Trophoblast cell (in vitro differentiated cells and primary cell): ENCODE data around the gene SMAD3.

Experiments used
- DNase-seq, 2 donors: peaks; one replicate each; pipeline ENCODE4 v3.0.0-alpha.2; 2016
- H2AFZ ChIP-seq: 2 replicates; pipeline ENCODE4 v1.6.1; 2013; ENCODE audit warnings: low read length, moderate library complexity, mild to moderate bottlenecking; ENCODE audit not compliant: insufficient read depth, poor library complexity
- H2AK5ac ChIP-seq: 2 replicates; pipeline ENCODE4 v1.6.1; 2013; ENCODE audit warnings: mild to moderate bottlenecking, low read length
- H2BK120ac ChIP-seq: 2 replicates; pipeline ENCODE4 v1.6.1; 2013; ENCODE audit warnings: low read length, mild to moderate bottlenecking, moderate library complexity; ENCODE audit not compliant: insufficient read depth, poor library complexity
- H2BK12ac ChIP-seq: 2 replicates; pipeline ENCODE4 v1.6.1; 2013; ENCODE audit warnings: mild to moderate bottlenecking, low read length, moderate library complexity
- H2BK5ac ChIP-seq: 2 replicates; pipeline ENCODE4 v1.6.1; 2013; ENCODE audit warnings: low read length, low read depth, moderate library complexity, mild to moderate bottlenecking; ENCODE audit not compliant: poor library complexity
- H3K14ac ChIP-seq: 2 replicates; pipeline ENCODE4 v1.6.1; 2013; ENCODE audit warnings: mild to moderate bottlenecking, low read length
- H3K18ac ChIP-seq: 2 replicates; pipeline ENCODE4 v1.6.1; 2013; ENCODE audit warnings: mild to moderate bottlenecking, low read length
- H3K23ac ChIP-seq: 2 replicates; pipeline ENCODE4 v1.6.1; 2013; ENCODE audit warnings: low read length
- H3K27ac ChIP-seq: 2 replicates; pipeline ENCODE4 v1.5.1; 2013; ENCODE audit warnings: low read depth, mild to moderate bottlenecking, inconsistent platforms, low read length, moderate library complexity
- H3K27me3 ChIP-seq: 2 replicates; pipeline ENCODE4 v1.6.1; 2013; ENCODE audit warnings: inconsistent platforms, mild to moderate bottlenecking, low read length, moderate library complexity; ENCODE audit not compliant: insufficient read depth
- H3K36me3 ChIP-seq, 2 experiments: 1 replicate in 1 of 2; 2 replicates in 1 of 2; pipeline ENCODE4 v1.6.1; 2013; ENCODE audit warnings: low read length in 2 of 2, mild to moderate bottlenecking in 2 of 2, moderate library complexity in 1 of 2; ENCODE audit not compliant: insufficient read depth in 2 of 2, control insufficient read depth in 1 of 2
- H3K4ac ChIP-seq: 2 replicates; pipeline ENCODE4 v1.6.1; 2013; ENCODE audit warnings: low read depth, mild to moderate bottlenecking, low read length, moderate library complexity
- H3K4me1 ChIP-seq, 2 experiments: 1 replicate in 1 of 2; 2 replicates in 1 of 2; pipeline ENCODE4 v1.6.1; 2013; ENCODE audit warnings: low read length in 2 of 2, mild to moderate bottlenecking in 2 of 2, moderate library complexity in 1 of 2; ENCODE audit not compliant: insufficient read depth in 2 of 2, control insufficient read depth in 1 of 2
- H3K4me2 ChIP-seq: 2 replicates; pipeline ENCODE4 v1.6.1; 2013; ENCODE audit warnings: inconsistent platforms, mild to moderate bottlenecking, low read length, moderate library complexity
- H3K4me3 ChIP-seq: 2 replicates; pipeline ENCODE4 v1.5.1; 2013; ENCODE audit warnings: mild to moderate bottlenecking, low read depth, low read length, inconsistent platforms
- H3K79me1 ChIP-seq: one replicate; pipeline ENCODE4 v1.6.1; 2013; ENCODE audit warnings: low read length
- H3K79me2 ChIP-seq: 2 replicates; pipeline ENCODE4 v1.6.1; 2013; ENCODE audit warnings: low read length, mild to moderate bottlenecking; ENCODE audit not compliant: control insufficient read depth, insufficient read depth, poor library complexity
- H3K9ac ChIP-seq: 2 replicates; pipeline ENCODE4 v1.6.1; 2013; ENCODE audit warnings: mild to moderate bottlenecking, low read length
- H3K9me3 ChIP-seq: 2 replicates; pipeline ENCODE4 v1.6.1; 2013; ENCODE audit warnings: low read depth, mild to moderate bottlenecking, control low read depth, inconsistent platforms, low read length; ENCODE audit not compliant: insufficient read depth
- H4K12ac ChIP-seq: 2 replicates; pipeline ENCODE4 v1.6.1; 2013; ENCODE audit warnings: low read depth, mild to moderate bottlenecking, low read length, moderate library complexity
- H4K8ac ChIP-seq: 2 replicates; pipeline ENCODE4 v1.6.1; 2013; ENCODE audit warnings: low read depth, mild to moderate bottlenecking, low read length, moderate library complexity
- H4K91ac ChIP-seq: one replicate; pipeline ENCODE4 v1.6.1; 2013; ENCODE audit warnings: low read depth, mild to moderate bottlenecking, low read length, moderate library complexity
- WGBS: extraction: QIAGEN DNeasy Blood & Tissue Kit; methylation state at CpG from one replicate; pipeline ENCODE4 v1.1.7; 2013; ENCODE audit warnings: missing lambda C conversion rate; ENCODE audit not compliant: insufficient read length, insufficient coverage; ENCODE audit errors: extremely low coverage; 5-methylcytosine and 5-hydroxymethylcytosine counted together

Gene SMAD3

DNA sequence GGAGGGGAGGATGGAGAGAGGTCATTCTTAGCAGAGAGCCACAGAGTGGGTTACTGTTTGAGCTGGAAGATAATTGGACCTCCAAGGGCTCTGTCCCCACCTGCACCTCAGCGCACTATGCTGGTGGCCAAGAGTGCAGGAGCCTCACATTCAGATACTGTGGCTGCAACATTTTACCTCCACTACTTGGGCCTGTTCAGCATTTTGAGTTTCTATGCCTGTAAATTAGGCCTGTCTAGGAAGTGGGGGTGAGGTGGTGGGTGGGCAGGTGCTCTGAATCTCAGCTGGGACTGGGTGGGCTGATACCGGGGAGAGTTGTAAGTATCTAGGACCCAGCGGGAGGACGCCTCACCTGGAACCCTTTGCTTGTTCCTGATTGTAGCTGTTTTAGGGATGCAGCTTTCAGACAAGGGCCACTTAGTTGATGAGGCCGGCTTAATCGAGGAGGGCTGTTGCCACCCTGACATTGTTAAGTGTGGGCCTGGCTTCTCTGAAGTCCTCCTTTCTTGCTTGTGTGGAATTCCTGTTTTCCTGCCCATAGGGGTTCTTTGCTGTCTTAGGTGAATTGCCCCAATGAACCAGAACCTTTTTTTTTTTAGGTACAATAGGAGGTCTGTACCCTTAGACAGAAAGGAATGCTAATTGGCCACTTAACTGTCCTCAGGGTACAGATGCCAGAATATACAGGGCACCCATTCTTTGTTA lies 83.8 kb downstream of the SMAD3 start:
- Histone ChIP-seq H3K4ac (peak overlapping the region; percentile 38), H3K4me3 (no peak overlapping the region), H4K91ac (peak overlapping the region; percentile 85), H2BK5ac (peak overlapping the region; percentile 85), H3K9ac (peak overlapping the region; percentile 20), H2BK120ac (peak overlapping the region; percentile 89), H2BK12ac (peak overlapping the region; percentile 93), H2AK5ac (peak overlapping the region; percentile 55), H3K9me3 (no peaks in the 10 kb centered on the region), H3K18ac (peak overlapping the region; percentile 67), H3K36me3 (no peaks in the 10 kb centered on the region), H4K8ac (peak overlapping the region; percentile 69), H3K27ac (peak overlapping the region; percentile 96), H4K12ac (no peak overlapping the region), H3K4me2 (peak overlapping the region; percentile 35), H2AFZ (peak overlapping the region; percentile 52), H3K23ac (no peak overlapping the region), H3K14ac (peak overlapping the region; percentile 72), H3K79me2 (peaks cover 9% of the 10 kb centered on the region), H3K79me1 (peaks cover 45% of the 10 kb centered on the region), H3K4me1 (peaks cover 55 to 60% of the 10 kb centered on the region in 2 experiments), H3K27me3 (no peaks in the 10 kb centered on the region)
- DNase-seq, result peak; percentile 48 to 80
- WGBS, result no CpG with 5 or more reads among the region's 6 CpGs

DNA sequence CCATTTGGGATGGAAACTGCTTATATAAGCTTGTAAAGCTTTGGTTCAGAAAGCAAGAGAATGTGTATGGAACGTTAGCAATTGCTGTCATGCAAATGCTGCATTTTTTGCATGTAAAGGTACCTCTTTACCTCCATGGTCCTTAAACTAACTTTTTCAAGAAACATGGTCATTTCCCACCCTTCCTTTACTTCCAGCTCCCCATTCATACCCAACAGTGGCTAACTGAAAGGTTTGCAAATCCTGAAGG lies 84.3 kb downstream of the SMAD3 start:
- peaks cover 45% of the 10 kb centered on the region for H3K79me1 ChIP-seq
- no CpG with 5 or more reads among the region's 1 CpG for WGBS
- no peak for DNase-seq

DNA sequence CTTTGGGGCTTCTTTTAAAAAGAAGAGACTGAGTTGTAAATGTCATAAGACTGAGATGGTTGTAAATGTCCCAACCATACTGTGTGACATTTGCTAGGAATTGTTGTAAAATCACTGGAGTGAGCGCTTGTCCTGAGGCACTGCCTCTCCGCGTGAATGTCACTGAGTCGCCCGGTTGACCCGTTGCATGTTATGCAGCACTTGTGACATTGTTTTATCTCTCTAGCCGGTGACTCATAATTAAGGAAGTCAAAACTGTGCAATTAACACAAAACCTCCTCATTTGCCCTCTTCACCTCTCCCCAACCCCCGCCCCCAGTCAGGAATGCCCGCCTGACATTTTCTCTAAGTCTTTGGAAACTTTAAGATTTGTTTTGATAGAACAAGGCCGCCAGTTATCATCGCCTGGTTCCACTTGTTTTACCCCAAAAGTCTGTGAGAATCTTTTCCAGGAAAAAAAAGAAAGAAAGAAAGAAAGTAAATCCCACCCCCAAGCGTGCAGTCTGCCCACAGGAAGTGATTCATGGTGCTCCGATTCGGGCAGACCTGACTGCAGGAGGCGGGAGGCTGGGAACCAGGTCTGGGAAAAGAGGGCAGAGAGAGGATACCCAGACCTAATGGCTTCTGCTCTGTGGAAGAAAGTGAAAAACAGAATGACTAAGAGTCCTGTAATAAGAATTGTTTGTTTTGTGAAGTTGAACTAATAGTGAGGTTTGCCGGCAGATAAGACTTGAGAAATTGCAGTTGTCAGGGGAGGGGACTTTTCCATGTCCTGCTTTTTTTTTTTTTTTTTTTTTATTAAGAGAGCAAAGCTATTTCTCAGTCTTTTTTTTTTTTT lies 84.8 kb downstream of the SMAD3 start:
- no CpG with 5 or more reads among the region's 16 CpGs for WGBS
- Histone ChIP-seq H3K4ac (no peak overlapping the region), H2BK12ac (no peak overlapping the region), H2AFZ (no peak overlapping the region), H3K9me3 (no peaks in the 10 kb centered on the region), H4K91ac (peak overlapping the region; percentile 74), H3K14ac (no peak overlapping the region), H3K4me2 (peak overlapping the region; percentile 35), H2AK5ac (no peak overlapping the region), H2BK5ac (peak overlapping the region; percentile 47), H3K27me3 (no peaks in the 10 kb centered on the region), H3K4me3 (no peak overlapping the region), H4K12ac (no peak overlapping the region), H3K79me1 (peaks cover 47% of the 10 kb centered on the region), H3K27ac (peak overlapping the region; percentile 96), H2BK120ac (peak overlapping the region; percentile 85), H3K36me3 (no peaks in the 10 kb centered on the region), H3K9ac (no peak overlapping the region), H3K18ac (no peak overlapping the region), H3K79me2 (peaks cover 9% of the 10 kb centered on the region), H4K8ac (no peak overlapping the region), H3K23ac (no peak overlapping the region), H3K4me1 (peaks cover 46 to 51% of the 10 kb centered on the region in 2 experiments)
- DNase-seq, result peak; percentile 89 to 97

More for the DNA sequence above, 84.3 kb downstream of the SMAD3 start:
- Histone ChIP-seq H3K4ac (no peak overlapping the region), H2BK5ac (peak overlapping the region; percentile 47), H3K4me1 (peaks cover 51 to 56% of the 10 kb centered on the region in 2 experiments), H3K14ac (no peak overlapping the region), H3K4me3 (no peak overlapping the region), H2BK12ac (no peak overlapping the region), H3K27me3 (no peaks in the 10 kb centered on the region), H2AK5ac (no peak overlapping the region), H3K27ac (peak overlapping the region; percentile 96), H3K79me2 (peaks cover 9% of the 10 kb centered on the region), H4K91ac (no peak overlapping the region), H3K9me3 (no peaks in the 10 kb centered on the region), H3K23ac (no peak overlapping the region), H4K12ac (no peak overlapping the region), H3K4me2 (peak overlapping the region; percentile 35), H3K36me3 (no peaks in the 10 kb centered on the region), H3K9ac (no peak overlapping the region), H3K18ac (no peak overlapping the region), H4K8ac (no peak overlapping the region), H2BK120ac (peak overlapping the region; percentile 85), H2AFZ (no peak overlapping the region)

DNA sequence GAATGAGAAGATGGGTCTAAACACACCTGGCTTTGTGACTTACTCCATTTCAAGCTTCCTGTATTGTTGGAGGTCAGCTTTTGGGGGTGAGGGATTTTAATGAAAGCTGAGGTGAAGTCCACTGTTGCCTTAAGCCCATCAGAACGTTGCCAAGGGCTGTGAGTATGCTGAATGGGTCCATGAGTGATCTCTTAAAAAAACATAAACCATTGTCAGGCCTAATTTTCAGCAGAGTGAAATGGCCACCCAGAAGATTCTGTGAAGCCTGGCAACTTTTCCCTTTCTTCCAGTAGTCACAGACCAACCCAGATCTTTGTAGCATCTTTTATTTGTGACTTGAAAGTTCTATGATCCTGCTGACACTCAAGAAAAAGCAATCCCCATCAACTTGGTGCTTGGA lies 87.0 kb downstream of the SMAD3 start:
- Histone ChIP-seq H2BK12ac (peak overlapping the region; percentile 25), H2BK5ac (no peak overlapping the region), H4K8ac (no peak overlapping the region), H3K9me3 (peaks cover under 1% of the 10 kb centered on the region), H4K12ac (no peak overlapping the region), H4K91ac (peak overlapping the region; percentile 20), H3K4me2 (no peak overlapping the region), H3K27ac (no peak overlapping the region), H3K79me1 (peaks cover 33% of the 10 kb centered on the region), H3K36me3 (peaks cover 0 to 1% of the 10 kb centered on the region in 2 experiments), H3K18ac (no peak overlapping the region), H2AFZ (no peak overlapping the region), H3K4me1 (peaks cover 30 to 32% of the 10 kb centered on the region in 2 experiments), H3K4me3 (no peak overlapping the region), H3K4ac (no peak overlapping the region), H2BK120ac (peak overlapping the region; percentile 29), H3K9ac (no peak overlapping the region), H3K79me2 (peaks cover 9% of the 10 kb centered on the region), H3K14ac (peak overlapping the region; percentile 38), H3K23ac (no peak overlapping the region), H2AK5ac (peak overlapping the region; percentile 2), H3K27me3 (no peaks in the 10 kb centered on the region)
- no CpG with 5 or more reads among the region's 1 CpG for WGBS
- no peak for DNase-seq
